Stimulated activated CD4-positive, alpha-beta T cell treated with anti-CD3 and anti-CD28 coated beads, Interleukin-1b, Interleukin-23, amount 100 ng/mL, for 48 hours (primary cell): ENCODE results near the gene NAV2.
"Not testable (repeated sequence)": the region's sequence is repeated elsewhere in the genome, so short reads cannot be mapped to it uniquely, and the experiment has no call there.

Experiments used
- DNase-seq: peaks from one replicate; pipeline ENCODE4 v3.0.0-alpha.2; 2020

NAV2 gene

DNA sequence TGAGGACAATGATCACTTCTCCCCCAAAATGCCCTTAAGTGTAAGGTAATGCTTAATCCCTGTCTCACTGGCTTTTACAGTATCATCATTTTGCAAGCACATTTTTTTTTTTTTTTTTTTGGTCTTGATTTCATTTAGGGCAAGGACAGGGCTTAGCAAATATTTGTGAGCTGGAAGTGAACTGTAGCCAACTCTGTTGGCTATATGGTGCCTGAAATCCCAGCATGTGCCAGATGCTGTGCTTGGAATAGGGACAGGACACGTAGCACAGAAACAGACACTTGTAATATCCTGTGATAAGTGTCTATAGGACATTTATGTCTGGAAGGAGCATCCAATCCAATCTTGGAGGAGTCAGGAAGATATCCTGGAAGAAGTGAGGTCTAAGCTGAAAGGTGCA, 198.3 kb downstream of the NAV2 start:
- DNase-seq = no peak

- no peak for DNase-seq
These were observed 199.7 kb downstream of the NAV2 start for GRCh38 chr11:19912115-19912957.

- DNase-seq = no peak
These were observed 200.6 kb downstream of the NAV2 start for GRCh38 chr11:19912958-19913892.

DNA sequence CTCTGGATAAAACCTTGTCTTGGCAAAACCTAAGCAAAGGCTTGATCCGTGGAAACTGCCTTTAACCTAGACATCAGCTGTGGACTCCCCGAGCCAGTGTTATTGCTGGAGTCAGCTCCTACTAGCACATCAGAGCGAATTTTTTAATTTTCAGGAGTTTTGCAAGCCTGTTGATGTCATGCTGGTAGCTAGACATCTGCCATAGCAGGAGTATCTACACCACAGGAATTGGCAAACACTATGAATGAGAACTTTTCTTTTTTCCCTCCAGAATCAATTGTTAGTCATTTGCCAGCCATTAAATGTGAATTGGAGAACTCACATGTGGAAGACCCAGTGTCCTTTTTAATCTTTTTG, 201.2 kb downstream of the NAV2 start:
- no peak for DNase-seq

- DNase-seq = no peak
These were observed 203.2 kb downstream of the NAV2 start for GRCh38 chr11:19915808-19916207.

GRCh38 chr11:19917069-19917468, 204.4 kb downstream of the NAV2 start:
- no peak for DNase-seq

DNA sequence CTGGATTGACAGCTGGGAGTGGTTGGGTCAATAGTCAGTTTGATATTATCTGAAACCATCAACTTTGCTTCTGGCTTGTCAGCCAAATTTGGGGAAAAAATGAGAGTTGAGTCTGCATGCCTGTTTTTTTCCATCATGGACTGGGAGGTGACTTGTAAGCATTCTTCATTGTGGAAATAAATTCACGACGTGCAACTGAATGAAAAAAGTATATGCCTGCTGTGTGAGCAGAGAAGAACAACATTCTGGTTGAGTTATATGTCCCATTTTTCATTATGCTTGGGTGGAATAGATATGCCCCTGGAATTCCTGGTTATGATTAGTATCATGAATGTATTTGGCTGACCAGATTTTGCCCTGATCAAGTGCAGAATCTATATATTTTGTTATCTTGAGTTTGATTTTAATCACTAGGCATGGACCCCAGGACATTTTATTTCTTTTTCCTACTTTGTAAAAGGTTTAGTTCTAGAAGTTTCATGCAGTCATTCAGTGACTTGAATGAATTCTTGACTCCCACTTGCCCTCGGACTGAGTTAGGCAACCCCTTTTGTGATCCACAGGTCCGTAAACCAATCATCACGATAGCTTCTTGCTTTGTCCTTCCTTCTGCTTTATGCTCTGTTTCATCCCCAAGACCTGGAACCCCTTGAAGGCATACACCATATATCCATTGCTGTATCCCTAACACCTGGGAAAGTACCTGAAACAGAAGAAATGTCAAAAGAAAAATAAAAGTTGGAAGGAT, 205.8 kb downstream of the NAV2 start:
- DNase-seq = no peak

DNA sequence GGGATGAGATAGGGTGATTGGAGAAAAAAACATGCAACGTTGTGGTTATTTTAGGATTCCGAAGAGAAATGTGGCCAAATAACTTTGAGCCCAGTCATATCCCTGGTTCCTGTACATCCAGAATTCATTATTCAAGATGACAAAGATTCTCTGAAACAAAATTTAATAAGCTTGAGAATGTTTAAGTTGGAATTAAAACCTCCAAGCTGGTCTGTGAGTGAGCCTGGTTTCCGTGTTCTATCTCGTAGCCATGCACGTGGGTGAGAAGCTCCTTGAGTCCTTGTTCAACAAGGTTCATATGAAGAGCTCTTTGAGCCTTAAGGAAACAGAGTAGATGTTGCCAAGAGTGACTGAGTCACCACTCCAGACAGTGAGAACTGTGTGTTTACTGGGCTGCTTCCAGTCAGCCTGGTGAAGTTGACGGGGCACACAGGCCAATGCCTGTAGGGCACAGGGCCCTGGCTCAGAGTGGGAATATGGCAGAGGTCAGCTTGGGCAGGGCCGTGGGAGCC, 206.5 kb downstream of the NAV2 start:
- DNase-seq = no peak

DNA sequence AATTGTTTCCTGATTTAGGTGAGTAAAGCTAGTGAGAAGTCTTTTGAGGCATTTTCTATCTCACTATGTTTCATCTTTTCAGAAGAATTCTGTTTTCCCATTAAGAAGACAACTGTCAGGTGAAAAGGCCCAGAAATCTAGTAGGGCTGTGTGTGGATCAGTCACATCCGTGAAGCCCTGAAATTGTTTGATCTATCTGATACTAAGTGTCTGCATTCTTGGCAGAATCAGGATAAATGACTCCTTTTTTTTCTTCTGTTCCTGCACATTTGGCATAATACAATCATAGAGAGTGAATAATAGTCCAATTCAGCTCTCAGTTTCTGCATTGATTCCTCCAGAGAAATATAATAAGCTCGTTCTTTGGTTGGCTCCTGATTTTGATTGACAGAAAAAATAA, 208.3 kb downstream of the NAV2 start:
- DNase-seq = no peak

- DNase-seq = no peak
These were observed 209.5 kb downstream of the NAV2 start for GRCh38 chr11:19921976-19922688.

- no peak for DNase-seq
These were observed 210.0 kb downstream of the NAV2 start for GRCh38 chr11:19922689-19923035.

DNA sequence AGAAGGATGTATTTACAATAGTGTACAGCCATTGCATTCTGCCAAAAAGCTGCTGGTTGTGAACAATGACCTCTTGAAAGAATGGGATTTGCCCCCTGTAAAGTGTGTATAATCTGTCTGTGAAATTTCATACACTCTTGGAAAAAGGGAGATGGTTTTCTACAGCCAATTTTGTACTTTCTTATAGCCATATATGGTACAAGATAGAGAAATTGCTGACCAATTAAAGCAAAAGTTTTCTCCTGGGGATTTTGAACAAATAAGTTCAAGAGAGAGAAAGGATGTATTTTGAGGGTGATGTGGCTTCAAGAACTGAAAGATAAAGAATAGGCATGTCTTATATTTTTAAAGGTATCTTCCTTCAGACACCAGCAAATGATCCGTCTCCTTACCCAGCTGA, 211.0 kb downstream of the NAV2 start:
- DNase-seq = no peak

DNA sequence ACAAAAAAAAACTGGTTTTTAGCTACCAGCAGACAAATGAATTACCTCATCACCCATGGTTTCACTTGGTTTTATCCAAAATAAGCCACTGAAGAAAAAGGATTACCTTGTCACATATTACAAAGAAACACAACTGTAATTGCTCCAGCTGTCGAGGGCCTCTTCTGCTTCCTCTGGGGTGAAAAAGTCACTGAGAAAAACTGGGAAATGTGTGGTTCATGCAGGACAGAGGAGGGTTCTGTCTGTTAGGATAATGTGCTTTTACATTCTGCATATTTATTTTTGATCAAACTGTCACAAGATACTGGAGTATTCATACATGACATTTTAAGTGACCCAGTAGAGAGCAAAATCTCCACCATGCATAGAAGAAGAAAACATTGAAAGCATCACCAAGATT, 211.7 kb downstream of the NAV2 start:
- no peak for DNase-seq

- DNase-seq = no peak
These were observed 212.1 kb downstream of the NAV2 start for GRCh38 chr11:19924716-19925115.

- DNase-seq = not testable (repeated sequence)
These were observed 214.8 kb downstream of the NAV2 start for GRCh38 chr11:19927403-19927802.

GRCh38 chr11:19929147-19929546, 216.5 kb downstream of the NAV2 start:
- no peak for DNase-seq

DNA sequence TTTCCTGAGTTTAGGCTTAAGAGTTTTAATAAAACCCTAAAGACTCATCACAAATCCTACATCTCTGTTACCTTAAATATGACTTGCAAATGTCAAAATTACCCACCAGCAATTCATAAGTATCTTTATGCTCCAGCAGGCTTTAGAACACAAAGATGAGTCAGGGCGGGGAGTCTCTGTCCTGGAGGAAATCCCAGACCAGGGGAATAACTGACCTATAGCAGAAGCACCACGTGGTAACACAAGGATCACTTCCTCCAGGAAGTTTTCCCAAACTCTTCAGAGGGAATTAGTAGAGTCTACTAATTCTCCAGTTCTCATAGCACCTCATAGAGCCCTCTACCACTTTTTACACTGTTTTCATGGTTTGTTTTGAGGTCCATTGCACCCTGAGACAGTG, 217.0 kb downstream of the NAV2 start:
- DNase-seq = no peak

DNA sequence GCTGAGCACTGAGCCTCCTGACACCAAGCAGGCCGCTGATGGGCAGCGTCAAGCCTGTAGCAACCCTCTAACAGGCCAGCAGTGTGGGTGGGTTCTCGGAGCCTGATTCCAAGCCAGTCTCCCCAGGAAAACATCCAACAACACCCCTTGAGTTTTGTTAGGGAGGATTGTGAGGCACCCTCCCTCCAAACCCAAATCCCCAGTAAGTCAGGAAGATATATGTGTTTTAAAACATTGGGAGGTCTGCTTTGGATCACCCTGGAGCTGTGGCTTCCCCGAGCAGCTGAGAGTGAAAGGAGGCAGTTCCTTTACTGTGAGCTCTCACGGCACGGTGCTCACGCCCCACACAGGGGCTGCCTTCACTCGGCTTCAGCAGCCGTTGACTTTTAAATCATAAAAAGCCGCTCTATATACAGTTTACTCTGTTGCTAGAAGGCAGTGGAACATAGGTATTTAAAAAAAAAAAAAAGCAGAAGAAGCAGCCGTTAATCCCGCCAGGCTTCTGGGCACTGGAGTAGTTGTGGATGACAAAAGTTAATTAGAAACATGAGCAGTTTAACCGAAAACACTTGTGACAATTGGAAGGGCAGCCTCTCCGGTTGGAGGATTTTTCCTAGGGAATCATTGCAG, 218.6 kb downstream of the NAV2 start:
- DNase-seq = no peak

- DNase-seq = no peak
These were observed 219.2 kb downstream of the NAV2 start for GRCh38 chr11:19931771-19932369.

DNA sequence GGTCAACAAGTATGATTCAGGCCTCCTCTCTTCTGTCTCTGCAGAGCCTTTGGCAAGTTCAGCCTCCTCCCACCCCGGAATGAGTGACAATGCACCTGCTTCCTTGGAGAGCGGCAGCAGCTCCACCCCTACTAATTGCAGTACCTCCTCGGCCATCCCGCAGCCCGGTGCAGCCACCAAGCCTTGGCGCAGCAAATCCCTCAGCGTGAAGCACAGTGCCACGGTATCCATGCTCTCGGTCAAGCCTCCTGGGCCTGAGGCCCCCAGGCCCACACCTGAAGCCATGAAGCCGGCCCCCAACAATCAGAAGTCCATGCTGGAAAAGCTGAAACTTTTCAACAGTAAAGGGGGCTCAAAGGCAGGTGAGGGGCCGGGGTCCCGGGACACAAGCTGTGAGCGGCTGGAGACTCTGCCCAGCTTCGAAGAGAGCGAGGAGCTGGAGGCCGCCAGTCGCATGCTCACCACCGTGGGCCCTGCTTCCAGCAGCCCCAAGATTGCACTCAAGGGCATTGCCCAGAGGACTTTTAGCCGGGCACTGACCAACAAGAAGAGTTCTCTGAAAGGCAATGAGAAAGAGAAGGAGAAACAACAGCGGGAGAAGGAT, 220.6 kb downstream of the NAV2 start:
- DNase-seq = no peak
